Left ventricle myocardium inferior (tissue), 1 donor: ENCODE data around the gene ARHGAP45. TPM values are rescaled to one million over a fixed set of nuclear protein-coding genes. Genes with fewer than 3 reads are reported as not detected.

ENCODE experiments used
- DNase-seq: peaks from one replicate; pipeline ENCODE4 v3.0.0-alpha.2; 2020
- H3K27ac ChIP-seq: fragments of 200-600 bp; replicated peaks from 2 replicates; pipeline ENCODE4 v1.8.0; 2021
- H3K27me3 ChIP-seq: fragments of 200-600 bp; 2 replicates; pipeline ENCODE4 v1.8.0; 2021; ENCODE audit warnings: low read depth
- H3K36me3 ChIP-seq: fragments of 200-600 bp; 2 replicates; pipeline ENCODE4 v1.8.0; 2021
- H3K4me1 ChIP-seq: fragments of 200-600 bp; 2 replicates; pipeline ENCODE4 v1.8.0; 2021
- H3K4me3 ChIP-seq: fragments of 200-600 bp; 2 replicates; pipeline ENCODE4 v1.8.0; 2021; ENCODE audit warnings: mild to moderate bottlenecking, moderate library complexity
- H3K9me3 ChIP-seq: fragments of 200-600 bp; replicated peaks from 2 replicates; pipeline ENCODE4 v1.8.0; 2021
- intact Hi-C: fragments of 100-400 bp; cut with micrococcal nuclease; formaldehyde crosslinking; loops from one replicate; pipeline ENCODE4 v1.11.0; 2022
- total RNA-seq: library from RNA; stranded (reverse); fragmentation: NEBNext Ultra II Directional; extraction: Animal tissue kit (Norgen Biotek cat#: 25700); gene quantifications from one replicate; pipeline ENCODE4 v1.2.1, GENCODE V29; 2021
- TF ChIP-seq, protein P1 (sequence below): fragments of 200-600 bp; IDR thresholded peaks from 2 replicates; pipeline ENCODE4 v1.8.0; 2021; ENCODE audit warnings: antibody characterized with exemption, mild to moderate bottlenecking, borderline replicate concordance
- donor health status: DM: no; HTN: yes; CAD: no; lungs with severe emphysema.

Gene ARHGAP45
- total RNA-seq, 1 donor from 2014 or later: 4.8 TPM

DNA sequence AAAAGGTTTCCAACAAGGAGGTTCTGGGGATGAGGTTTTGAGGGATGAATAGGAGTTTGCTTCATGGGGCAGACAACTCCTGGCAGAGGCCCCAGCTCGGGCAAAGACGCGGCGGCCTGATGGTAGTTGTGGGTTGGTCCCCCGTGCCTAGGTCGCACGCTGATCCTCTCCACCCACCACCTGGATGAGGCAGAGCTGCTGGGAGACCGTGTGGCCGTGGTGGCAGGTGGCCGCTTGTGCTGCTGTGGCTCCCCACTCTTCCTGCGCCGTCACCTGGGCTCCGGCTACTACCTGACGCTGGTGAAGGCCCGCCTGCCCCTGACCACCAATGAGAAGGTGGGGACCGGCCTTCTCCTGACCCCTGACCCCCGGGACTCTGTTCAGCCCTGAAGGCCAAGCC, 15.2 kb upstream of the ARHGAP45 start:
- DNase-seq: no peak
- no peak overlapping the region for H3K4me3 ChIP-seq
- TF ChIP-seq, protein P1, sequence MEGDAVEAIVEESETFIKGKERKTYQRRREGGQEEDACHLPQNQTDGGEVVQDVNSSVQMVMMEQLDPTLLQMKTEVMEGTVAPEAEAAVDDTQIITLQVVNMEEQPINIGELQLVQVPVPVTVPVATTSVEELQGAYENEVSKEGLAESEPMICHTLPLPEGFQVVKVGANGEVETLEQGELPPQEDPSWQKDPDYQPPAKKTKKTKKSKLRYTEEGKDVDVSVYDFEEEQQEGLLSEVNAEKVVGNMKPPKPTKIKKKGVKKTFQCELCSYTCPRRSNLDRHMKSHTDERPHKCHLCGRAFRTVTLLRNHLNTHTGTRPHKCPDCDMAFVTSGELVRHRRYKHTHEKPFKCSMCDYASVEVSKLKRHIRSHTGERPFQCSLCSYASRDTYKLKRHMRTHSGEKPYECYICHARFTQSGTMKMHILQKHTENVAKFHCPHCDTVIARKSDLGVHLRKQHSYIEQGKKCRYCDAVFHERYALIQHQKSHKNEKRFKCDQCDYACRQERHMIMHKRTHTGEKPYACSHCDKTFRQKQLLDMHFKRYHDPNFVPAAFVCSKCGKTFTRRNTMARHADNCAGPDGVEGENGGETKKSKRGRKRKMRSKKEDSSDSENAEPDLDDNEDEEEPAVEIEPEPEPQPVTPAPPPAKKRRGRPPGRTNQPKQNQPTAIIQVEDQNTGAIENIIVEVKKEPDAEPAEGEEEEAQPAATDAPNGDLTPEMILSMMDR: no peak
- H3K9me3 ChIP-seq: peaks cover 14% of the 10 kb centered on the region
- H3K27ac ChIP-seq: no peak overlapping the region
- H3K4me1 ChIP-seq: no peaks in the 10 kb centered on the region
- H3K36me3 ChIP-seq: peaks cover 18% of the 10 kb centered on the region
- intact Hi-C loops: no loop called here
- no peaks in the 10 kb centered on the region for H3K27me3 ChIP-seq

DNA sequence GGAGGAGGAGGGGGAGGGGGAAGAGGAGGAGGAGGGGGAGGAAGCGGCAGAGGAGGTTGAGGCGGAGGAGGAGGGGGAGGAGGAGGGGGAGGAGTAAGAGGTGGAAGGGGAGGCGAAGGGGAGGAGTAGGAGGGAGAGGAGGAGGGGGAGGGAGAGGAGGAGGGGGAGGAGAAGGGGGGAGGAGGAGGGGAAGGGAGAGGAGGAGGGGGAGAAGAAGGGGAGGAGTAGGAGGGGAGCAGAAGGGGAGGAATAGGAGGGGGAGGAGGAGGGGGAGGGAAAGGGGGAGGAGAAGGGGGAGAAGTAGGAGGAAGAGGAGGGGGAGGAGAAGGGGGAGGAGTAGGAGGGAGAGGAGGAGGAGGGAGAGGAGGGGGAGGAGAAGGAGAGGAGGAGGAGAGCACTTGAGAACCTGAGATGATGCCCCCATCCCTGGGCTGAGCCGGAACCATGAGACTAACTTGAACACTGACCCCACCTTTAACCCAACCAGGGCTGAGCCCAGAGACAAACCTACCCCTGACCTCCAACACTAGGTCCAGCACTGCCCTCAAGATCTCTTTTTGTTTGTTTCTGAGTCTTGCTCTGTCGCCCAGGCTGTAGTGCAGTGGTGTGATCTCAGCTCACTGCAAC, 14.5 kb upstream of the ARHGAP45 start:
- Histone ChIP-seq H3K27me3 (no peaks in the 10 kb centered on the region), H3K4me1 (no peaks in the 10 kb centered on the region), H3K4me3 (no peak overlapping the region), H3K36me3 (peaks cover 24% of the 10 kb centered on the region), H3K9me3 (peaks cover 20% of the 10 kb centered on the region), H3K27ac (no peak overlapping the region)
- intact Hi-C loops: no loop called here
- no peak for DNase-seq
- TF ChIP-seq, protein P1: no peak

DNA sequence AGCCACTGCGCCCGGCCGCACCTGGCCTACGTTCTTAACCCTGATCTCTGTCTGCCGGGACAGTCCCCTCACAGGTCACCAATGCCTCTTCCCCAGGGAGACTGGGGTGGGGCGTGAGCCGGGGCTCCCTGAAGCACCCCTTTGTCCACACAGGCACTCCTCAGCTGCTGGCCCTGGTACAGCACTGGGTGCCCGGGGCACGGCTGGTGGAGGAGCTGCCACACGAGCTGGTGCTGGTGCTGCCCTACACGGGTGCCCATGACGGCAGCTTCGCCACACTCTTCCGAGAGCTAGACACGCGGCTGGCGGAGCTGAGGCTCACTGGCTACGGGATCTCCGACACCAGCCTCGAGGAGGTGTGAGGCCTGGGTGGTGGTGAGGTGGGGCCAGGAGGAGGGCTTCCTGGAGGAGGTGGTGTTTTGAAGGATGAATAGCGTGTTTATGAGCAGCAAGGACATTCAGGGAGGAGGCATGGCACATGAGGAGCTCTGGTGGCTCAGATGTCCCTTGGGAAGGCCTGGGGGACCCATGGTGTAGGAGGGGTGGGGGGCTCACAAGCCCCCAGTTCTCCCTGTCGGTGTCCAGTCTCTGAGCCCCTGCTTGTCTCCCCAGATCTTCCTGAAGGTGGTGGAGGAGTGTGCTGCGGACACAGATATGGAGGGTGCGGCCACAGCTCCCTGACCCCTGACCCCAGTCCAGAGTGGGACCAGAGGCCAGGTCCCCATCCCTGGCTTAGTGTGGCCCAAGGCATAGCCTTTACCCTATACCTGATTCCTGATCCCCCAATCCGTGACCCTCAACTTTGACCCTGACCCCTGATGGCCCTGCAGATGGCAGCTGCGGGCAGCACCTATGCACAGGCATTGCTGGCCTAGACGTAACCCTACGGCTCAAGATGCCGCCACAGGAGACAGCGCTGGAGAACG, 13.5 kb upstream of the ARHGAP45 start:
- no peaks in the 10 kb centered on the region for H3K4me1 ChIP-seq
- peaks cover 34% of the 10 kb centered on the region for H3K36me3 ChIP-seq
- DNase-seq: no peak
- H3K4me3 ChIP-seq: no peak overlapping the region
- H3K27me3 ChIP-seq: no peaks in the 10 kb centered on the region
- intact Hi-C loops: no loop called here
- TF ChIP-seq, protein P1: no peak
- no peak overlapping the region for H3K27ac ChIP-seq
- peaks cover 30% of the 10 kb centered on the region for H3K9me3 ChIP-seq

DNA sequence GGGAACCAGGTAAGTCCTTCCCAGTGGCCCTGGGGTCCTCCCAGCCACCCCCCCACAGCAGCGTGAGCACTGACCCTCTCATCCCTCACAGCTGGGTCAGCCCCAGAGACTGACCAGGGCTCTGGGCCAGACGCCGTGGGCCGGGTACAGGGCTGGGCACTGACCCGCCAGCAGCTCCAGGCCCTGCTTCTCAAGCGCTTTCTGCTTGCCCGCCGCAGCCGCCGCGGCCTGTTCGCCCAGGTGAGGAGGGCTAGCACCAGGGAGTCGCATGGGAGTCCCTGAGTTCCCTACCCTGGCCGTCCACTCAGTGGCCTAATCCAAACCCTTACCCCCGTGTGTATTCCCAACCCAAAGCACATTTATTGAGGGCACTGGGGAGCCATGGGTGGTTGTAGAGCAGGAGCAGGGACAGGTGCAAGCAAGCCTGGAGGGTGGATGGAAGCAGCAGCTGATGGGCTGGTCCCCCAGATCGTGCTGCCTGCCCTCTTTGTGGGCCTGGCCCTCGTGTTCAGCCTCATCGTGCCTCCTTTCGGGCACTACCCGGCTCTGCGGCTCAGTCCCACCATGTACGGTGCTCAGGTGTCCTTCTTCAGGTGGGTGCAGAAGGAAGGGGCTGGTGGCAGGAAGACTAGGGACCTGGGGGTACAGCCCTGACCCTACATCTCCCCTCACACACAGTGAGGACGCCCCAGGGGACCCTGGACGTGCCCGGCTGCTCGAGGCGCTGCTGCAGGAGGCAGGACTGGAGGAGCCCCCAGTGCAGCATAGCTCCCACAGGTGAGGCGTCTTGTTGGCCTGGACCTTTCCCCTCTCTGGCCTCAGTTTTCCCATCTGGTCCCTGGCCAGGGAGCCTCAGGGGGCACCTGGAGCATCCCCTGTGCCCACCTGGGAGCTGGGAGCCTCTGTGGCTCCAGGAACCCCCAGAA, 12.6 kb upstream of the ARHGAP45 start:
- Histone ChIP-seq H3K36me3 (peaks cover 42% of the 10 kb centered on the region), H3K4me1 (no peaks in the 10 kb centered on the region), H3K27ac (no peak overlapping the region), H3K27me3 (no peaks in the 10 kb centered on the region), H3K9me3 (peaks cover 40% of the 10 kb centered on the region), H3K4me3 (no peak overlapping the region)
- intact Hi-C loops: no loop called here
- no peak for DNase-seq
- TF ChIP-seq, protein P1: no peak

DNA sequence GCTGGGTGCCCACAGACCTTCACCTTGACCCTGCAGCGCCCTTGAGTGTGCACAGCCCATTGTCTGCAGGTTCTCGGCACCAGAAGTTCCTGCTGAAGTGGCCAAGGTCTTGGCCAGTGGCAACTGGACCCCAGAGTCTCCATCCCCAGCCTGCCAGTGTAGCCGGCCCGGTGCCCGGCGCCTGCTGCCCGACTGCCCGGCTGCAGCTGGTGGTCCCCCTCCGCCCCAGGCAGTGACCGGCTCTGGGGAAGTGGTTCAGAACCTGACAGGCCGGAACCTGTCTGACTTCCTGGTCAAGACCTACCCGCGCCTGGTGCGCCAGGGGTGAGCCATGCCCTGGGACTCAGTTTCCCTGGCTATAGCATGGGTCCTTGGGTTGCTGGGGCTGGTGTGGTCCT, 11.9 kb upstream of the ARHGAP45 start:
- peaks cover 46% of the 10 kb centered on the region for H3K9me3 ChIP-seq

More for the DNA sequence above, 11.9 kb upstream of the ARHGAP45 start:
- Histone ChIP-seq H3K4me3 (no peak overlapping the region), H3K4me1 (no peaks in the 10 kb centered on the region), H3K27ac (no peak overlapping the region), H3K36me3 (peaks cover 48% of the 10 kb centered on the region), H3K27me3 (no peaks in the 10 kb centered on the region)
- TF ChIP-seq, protein P1: no peak
- DNase-seq: no peak
- intact Hi-C loops: no loop called here
